Activated gamma-delta T cell treated with Interleukin-2 at 50 U/mL for 16 hours (primary cell): Measurements from ENCODE around the gene POLR2J.

Experiments
- DNase-seq: peaks from one replicate; pipeline ENCODE4 v3.0.0-alpha.2; 2020

The POLR2J gene

DNA sequence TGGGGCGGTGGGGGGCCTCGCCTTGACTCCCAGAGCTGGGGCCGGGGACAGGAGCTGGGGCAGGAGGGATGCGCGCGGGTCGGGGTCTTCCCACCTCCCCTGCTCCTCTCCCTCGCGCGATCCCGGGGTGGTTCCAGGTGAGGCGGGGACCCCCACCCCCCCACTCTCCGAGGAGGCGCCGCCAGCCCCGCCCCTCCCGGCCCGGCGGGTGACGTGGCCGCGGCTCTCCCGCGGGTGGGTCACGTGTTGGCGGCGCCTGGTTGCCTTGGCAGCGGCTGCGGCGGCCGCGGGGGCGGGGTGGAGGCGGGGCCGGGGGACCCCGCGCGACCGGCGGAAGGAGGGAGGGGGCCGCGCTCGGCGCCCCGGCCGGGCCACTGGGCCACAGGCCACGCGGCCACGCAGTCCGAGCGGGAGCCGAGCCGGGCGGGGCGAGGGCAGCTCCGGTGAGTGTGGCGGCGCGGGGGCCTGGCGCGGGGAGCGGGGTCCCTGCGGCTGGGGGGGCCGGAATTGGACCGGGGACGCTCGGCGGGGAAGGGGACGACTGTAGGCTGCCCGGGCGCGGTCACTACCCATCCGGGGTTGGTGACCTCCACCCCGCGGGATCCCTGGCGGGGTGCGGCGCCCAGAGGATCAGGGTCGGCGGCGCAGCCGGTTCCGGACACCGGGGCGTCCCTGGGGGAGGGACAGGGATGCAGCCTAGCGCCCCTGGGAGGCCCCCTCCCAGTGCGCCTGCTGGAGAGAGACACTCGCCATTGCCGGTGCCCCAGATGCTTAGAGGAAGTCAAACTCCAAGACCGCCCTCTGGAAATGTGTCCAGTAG lies 45.3 kb downstream of the POLR2J start, which contains the start of gene ORAI2:
ORAI2 (plus strand) TSS at position 357 of the 820 bp plus-strand sequence. CDS start 5,382 bp downstream, outside the sequence.
- DNase-seq: peak; percentile 84

GRCh38 chr7:102432442-102433218 lies 46.1 kb downstream of the POLR2J start:
- DNase-seq: no peak

- DNase-seq: peak; percentile 63
These were observed 47.0 kb downstream of the POLR2J start for GRCh38 chr7:102431617-102432298.

GRCh38 chr7:102429141-102429899 lies 49.4 kb downstream of the POLR2J start:
- DNase-seq: no peak

DNA sequence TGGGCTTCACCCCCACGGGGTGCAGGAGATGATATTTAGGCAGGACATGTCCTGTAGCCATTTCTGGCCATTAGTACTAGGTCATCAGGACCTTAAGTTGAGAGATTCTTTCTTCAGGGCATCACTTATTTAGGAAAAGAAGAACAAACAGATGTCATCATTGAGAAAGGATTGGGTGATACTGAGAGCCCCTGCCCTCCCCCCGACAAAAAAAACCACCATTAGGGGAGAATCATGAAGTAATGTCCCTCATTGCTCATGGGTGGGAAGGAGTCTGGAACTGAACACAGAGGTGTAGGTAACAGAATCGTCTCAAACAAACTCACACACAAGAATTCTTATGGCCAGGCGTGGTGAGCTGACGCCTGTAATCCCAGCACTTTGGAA lies 51.7 kb downstream of the POLR2J start:
- DNase-seq: no peak

DNA sequence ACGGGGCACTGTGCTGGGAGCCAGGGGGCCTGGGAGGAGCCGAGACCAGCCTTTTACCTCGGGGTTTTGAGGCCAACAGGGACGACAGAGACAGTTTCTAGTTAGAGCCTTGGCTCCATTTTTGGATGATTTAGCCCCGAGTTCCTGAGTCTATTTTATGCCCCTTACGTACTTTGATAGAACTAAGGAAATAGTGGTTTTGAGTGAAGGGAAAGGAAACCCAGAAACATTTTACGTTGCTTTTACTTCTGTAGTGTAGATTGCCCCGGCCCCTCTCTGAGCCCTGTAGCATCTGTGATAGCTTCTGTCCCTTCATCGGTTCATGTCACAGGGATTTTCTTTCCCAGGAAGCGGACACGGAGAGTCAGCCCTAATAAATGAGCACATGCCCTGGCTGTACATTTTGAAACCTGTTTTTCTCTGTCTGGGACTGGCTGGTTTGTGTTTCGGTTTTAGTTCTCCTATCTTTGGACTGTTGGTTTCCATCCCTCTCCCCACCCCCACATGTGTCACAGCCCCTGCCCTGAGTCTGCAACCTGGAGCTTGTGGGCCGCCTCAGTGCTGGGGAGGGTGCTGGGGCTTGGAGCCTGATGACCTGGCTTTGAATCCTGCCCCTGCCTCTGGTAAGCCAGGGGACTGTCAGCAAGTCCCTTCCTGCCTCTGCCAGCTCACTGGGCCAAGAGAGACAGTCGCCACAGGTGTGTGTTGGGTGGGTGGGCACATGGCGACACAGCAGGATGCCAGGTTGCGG lies 52.3 kb downstream of the POLR2J start:
- peak; percentile 52 for DNase-seq

DNA sequence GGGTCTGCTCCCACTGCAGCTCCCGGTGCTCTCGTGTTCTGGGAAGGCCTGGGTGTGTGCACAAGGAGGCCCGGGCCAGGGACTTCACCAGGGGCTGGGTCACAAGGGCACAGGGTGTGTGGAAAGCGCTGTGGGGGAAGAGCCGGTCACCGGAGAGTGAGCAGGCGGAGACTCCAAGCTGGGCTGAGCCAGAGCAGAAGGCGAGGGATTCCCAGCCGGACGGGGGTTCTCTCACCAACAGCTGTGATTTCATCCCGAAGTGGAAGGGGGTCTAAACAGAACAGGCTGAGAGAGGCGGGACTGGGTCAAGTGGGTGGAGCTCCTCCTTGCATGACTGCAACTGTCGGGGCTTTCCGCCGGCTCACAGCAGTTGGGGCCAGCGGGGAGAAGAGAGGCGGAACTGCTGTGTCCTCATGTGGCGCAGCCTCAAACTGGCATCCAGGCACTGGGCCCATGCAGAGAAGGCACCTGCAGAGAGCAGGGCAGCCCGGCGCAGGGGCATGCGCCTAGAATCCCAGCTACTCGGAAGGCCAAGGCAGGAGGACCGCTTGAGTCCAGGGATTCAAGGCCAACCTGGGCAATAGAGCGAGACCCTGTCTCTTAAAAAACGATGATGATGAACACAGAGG lies 53.0 kb downstream of the POLR2J start:
- peak; percentile 77 for DNase-seq

GRCh38 chr7:102424787-102425218 lies 53.9 kb downstream of the POLR2J start:
- no peak for DNase-seq

- no peak for DNase-seq
These were observed 54.6 kb downstream of the POLR2J start for GRCh38 chr7:102424129-102424551.
